ENCODE data around the gene MACROD2.

Gene MACROD2

DNA sequence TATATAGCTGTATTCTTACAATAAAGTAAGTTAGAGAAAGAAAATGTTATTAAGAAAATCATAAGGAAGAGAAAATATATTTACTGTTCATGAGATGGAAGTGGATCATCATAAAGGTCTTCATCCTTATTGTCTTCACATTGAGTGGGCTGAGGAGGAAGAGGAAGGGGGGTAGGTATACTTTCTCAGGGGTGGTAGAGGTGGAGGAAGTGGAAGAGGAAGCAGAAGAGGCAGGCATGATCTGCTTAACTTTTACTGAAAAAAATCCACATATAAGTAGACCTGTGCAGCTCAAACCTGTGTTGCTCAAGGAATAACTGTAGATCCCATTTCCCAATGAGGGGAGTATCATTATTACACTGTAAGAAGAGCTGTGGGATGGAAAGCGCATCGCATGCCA is 1863.7 kb downstream of the MACROD2 start:
- DNase-seq, result no peak

DNA sequence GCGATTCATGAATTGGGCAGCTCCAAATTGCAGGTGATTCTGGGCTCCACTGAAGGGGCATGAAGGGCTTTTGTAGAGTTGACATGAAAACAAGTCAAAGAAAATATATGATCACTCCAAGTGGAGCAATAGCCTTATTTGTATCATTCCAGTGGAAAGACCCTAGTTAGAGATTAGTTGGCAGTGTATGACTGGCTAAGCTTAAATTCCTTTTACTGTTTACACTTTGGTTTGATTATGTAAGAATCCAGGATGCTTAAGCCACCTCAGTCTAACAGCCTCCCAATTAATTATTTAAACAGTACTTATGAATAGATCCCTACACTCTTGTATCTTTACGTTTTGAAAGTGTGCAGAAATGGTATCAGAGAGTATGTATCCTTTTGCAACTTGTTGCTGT is 1865.5 kb downstream of the MACROD2 start:
- DNase-seq, result no peak

DNA sequence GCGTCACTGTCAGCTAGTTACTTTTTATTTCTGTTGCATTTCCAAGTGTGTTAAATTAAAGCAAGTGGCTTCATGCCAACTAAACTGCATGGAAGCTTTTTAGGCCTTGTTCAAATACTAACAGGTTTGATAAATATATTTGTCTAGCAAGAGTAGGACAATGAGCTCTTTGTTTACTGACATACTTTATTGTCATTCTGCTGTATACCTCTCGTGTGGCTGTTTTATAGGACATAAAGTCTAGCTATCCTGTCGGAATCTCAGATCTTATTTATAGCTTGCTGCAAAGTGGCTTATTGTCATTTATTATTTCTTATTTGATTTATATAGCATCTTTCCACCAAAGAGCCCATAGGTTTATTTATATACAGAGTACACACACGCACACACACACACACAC is 1866.9 kb downstream of the MACROD2 start:
- no peak for DNase-seq

DNA sequence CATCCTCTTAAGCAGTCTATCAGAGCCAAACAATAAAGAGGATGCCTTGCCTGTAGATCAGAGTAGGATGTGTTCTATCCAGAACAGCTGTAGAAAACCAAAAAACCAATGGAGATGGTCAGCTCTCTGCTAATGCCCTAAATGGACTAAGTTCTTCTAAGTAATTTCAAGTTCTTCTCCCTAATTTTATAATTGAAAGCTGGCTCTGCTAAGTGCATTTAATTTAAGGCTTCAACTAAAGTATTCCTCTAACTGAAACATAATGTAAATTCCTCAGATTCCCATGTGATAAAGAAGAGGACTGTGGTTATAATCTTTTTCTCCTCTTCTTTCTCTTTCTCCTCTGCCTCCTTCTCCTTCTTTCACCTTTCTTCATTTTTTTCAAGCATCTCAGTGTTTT is 1868.4 kb downstream of the MACROD2 start:
- DNase-seq, result no peak

DNA sequence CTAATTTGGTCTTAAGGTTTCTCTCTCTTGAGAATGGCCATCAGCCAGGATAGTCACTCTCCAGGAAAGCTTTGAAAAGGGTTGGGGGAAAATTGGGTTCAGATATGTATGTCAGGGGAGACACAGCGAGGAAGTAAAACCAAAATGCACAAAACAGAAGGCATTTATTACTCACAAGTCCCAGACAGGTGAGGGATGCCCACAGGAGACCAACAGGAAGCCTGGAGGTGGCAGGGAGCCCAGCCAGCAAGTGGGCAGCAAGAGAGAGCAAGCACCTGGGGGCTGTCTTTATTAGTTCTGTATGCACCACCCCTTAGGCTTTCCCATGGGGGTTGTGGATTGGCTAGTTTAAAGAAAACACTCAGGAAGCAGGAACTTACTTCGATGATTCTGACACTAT is 1870.2 kb downstream of the MACROD2 start:
- no peak for DNase-seq

DNA sequence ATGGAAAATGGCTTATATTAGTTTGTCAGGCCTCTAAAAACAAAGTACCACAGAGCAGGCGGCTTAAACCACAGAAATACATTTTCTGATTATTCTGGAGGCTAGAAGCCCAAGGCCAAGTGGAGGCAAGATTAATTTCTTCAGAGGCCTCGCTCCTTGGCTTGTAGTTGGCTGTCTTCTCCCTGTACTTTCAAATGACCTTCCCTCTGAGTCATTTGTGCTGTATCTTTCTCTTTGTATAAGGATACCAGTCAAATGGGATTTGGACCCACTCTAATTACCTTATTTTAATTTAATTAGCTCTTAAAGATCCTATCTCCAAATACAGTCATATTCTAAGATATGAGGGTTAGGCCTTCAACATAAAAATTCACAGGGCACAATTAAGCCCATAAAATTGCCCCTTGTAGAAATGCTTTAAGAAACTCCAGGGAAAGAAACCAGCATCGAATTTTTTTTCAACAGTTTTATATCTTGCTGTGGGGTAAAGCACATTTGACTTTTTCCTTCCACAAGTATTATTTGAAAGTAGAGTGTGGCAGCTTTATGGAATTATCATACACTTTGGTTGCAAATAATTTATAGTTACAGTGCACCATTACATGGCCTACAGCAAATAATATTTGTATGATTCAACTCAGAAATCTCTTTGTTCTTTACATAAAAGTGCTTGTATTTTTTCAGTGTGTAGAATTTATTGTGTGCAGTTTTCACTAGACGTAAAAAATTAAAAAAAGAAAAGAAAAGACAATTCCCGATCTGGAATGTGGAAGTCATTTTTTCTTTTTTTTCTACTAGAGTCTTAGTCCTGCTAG is 1871.8 kb downstream of the MACROD2 start:
- DNase-seq, result no peak

DNA sequence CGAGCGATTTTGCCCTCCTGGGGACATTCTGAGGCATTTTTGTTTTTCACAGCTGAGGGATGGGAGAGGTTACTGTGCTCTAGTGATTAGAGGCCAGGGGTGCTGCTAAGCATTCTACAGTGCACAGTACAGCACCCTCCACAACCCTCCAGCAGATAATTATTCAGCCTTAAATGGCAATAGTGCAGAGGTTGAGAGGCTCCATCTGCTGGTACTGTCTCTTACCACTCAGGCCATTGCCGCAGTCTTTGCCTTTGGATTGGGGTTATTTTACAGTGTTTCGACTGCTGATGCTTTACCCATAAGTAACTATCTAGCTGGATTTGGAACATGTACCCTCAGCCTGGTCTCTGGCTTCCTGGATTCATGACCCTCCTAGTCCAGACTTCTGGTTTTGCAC is 1872.6 kb downstream of the MACROD2 start:
- DNase-seq, result no peak

DNA sequence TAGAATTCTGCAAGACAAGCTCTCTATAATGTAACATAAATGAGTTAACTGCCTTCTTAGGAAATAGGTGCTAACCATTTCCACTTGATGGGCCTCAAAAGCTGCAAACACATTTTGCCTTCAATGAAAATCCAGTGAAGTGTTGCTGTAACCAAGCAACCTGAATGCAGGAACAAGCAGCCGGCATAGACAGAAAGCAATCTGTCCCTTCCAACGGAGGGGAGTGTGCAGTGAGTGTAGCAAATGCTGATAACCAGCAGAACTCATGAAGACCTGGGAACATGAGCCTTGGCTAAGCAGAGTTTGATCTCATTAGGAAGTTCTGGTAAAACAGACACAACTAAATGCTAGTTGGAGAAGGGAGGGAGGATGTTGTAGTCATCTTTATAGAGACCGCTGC is 1880.1 kb downstream of the MACROD2 start:
- peak in 1 of 2 experiments; percentile 53 for DNase-seq

DNA sequence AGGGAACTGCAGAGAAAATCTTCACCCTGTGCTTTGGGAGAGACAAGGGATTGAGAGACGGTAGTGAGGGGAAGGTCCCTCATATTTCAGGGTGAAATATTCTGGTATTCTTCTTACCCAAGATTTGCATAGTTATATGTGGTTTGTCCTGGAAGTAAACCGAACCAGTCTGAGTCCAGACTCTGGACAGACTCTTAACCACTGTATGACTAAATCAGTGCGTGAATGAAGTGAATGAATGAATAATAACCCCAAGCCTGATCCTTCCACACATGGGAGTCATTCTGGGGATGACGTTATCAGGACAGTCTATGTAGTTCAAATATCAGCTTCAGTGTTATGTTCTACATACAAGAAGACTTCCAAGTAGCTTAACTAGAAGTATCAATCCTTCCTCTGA is 1887.2 kb downstream of the MACROD2 start:
- no peak for DNase-seq

DNA sequence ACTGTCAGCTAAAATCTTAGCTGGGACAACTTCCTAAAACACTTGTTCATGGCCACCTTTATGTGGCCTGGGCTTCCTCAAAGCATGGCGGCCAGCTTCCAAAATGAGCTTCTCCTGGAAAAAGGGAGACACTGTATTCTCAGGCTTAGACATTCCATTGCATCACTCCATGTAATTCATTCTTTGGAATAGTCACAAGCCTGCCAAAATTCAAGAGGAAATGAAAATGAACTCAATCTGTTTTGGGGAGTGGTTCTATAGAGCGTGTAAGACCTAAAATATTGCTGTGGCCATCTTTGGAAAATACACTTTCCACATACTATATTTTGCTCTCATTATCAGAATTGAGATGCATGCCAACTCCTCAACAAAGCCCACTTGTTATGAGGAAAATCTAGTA is 1890.9 kb downstream of the MACROD2 start:
- DNase-seq, result no peak

DNA sequence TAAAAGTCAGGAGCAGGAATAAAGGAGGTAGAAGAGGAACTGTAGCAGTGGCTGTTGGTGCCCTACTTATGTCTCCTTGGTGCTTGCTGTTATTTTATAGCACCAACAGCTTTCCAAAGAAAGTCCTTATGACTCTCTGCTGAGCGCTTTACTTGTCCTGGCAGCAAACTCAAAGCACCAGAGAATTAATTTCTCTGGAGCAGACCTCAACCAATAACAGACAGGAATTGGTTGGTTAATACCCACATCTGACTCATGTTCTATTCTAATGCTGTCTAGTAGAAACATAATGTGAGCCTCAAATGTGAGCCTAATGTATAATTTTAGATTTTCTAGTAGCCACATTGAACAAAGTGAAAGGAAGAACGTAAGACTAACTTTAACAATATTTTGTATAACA is 1892.1 kb downstream of the MACROD2 start:
- no peak for DNase-seq

DNA sequence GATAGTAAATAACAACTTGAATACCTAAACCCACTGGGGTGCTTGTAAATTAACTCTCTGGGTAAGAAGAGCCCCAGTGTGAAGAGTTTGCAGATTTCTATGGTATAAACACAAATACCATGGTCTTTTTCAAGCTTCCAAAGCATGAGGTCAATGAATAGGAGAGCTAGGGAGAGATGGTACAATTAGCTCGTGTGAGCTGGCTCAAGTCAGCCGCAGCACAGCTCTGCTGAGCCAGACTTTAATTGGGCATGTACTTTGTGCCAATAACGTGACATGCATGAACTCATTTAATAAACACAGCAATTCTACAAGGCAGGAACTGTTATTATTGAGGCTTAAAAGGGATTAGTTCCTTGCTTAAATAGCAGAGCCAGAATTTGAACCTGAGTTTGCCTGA is 1893.7 kb downstream of the MACROD2 start:
- peak; percentile 78 to 87 for DNase-seq

DNA sequence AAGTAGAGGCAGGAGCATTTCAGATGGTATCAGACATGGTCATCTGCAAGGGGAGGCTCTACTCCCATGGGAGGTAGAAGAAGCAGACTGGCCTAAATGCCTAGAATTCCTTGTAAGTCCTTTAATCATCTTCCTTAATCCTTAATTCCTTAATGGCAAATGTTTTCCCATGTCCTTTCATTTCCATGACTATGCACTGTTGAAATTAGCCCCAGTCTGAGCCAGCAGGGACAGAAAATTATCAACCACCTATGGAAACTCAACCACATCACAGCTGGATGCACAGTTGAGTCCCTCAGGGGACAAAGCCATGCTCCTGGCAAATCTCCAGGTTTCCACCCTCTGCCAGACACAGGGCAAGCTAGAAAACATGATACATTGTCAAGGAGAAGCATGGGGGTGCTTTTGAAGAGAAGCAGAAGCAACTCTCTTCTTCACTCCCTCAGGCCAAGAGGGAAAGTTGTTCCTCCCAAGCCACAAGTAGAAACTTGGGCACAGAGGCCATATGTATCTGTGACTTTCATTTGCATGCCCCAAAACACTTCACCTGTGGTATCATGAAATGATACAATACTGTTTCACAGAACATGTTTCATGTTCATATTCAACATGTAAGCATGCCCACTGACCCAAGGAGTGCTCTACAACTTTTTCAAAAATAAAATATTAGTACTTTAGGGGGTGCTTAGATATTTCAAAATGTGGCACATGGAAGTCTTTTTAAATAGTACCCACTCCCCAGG is 1894.4 kb downstream of the MACROD2 start:
- DNase-seq, result peak; percentile 67 to 79

DNA sequence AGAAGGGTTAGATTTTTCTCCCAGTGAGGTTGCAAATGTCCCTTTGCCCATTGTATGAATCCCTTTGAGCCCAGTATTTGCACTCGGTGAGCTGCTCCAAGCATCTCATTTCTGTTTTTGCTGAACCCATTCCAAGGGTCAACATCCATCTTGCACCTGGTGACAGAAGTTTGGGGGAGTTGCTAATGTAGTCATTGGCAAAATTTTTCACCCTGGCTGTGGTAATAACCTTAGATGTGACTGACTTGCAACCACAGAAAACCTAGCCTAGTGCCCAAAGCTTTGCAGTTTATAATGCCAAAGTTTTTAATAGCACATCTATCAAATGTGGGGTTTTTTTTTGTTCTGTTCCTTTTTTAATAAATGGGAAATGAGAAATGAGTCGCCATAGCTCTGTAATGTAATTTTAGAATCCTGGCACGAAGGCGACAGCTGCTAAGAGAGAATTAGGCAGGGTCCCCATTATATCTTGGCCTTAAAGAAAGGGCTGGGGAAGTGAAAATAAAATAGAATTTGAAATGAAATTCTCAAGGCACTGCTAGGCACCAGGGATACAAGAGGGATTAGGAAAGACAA is 1895.2 kb downstream of the MACROD2 start:
- peak; percentile 42 to 52 for DNase-seq

DNA sequence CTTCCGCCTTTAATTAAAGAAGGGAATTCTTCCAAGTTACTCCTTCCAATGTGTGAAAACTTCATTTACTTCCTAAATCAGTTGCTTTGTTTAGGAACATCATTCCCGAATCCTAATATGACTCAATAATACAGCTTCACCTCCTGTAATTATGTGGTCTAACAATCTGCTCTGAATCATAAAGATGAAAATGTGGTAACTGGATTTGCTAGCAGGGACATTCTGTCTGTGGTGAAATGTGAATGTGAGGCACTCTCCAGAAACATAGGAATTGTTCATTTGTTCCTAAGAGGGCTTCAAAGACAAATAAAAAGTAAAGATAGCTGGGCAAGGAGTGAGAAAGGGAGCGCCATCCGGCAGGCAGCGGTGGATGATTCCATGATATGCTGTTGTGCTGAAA is 1899.8 kb downstream of the MACROD2 start:
- DNase-seq, result no peak

DNA sequence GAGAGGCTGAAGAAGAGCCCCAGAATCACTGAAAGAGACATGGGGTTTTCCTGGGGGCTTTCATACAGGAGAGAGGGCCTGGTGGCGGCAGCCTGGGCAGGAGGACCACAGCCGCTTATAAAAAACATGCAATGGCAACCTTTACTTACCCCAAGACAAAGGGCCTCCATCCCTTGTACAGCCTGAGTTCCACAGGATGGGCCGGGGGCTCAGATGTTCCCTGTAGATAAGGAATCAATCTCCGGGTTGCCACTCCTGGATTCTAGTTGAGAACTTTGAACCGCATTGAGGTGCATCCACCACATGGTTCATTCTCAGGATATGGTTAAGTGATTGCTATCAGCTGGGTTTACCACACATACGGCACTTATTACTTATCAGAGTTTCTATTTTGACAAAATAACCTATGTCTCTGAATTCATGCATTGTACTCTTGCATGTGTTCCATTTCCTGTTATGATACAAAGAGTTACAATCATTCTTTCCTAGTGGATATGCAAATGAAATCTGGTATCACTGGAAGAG is 1900.3 kb downstream of the MACROD2 start:
- no peak for DNase-seq

DNA sequence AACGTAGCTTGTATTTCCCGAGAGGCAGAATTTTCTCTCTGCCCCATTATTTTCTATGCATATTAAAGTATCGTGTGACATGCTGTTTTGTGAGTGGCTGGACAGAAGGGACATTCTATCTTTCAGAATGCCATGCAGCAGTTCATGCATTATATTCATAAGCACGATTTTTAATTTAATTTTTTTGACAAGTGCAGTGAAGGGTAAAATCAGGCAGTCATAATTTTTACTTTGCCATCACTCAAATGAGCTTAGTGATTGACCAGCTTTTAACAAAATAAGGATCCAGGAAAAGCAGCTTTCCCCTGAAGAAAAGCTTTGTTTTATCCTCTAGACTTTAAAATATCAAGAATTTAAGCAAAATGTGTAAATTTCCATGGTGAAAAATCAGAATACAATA is 1904.7 kb downstream of the MACROD2 start:
- DNase-seq, result no peak

DNA sequence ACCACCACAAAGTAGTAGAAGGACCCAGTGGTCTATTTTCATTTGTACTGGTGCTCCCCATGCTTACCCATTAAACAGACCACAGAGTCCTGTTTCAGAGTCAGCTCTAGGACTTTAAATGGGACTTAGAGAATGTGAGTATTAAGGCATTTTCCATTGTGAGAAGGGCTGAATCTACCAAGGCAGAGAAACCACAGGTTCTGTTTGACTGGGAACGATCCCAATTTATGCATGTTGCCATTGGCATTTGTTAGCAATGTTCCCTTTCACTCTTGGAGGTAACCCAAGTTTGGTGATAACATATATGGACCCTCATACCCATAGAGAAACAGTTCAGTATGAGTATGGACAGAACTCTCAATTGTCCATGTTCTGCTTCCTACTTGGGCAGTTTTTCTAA is 1905.1 kb downstream of the MACROD2 start:
- peak in 1 of 2 experiments; percentile 19 for DNase-seq

DNA sequence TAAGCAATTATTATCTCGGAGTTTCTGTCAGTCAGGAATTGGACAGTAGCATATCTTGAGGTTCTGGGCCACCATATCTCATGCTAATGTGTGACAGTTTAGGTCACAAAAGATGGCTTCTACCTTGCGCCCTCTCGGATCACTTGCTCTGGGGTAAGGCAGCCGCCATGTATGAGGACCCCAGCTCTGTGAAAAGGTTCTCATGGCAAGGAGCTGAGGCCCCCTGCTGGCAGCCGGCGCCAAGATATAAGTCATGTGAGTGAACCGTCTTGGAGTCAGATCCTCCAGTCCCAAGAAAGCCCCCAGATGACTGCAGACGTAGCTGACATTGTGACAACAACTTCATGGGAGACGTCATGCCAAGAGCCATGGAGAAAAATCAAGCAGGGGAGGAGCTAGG is 1907.2 kb downstream of the MACROD2 start:
- no peak for DNase-seq

DNA sequence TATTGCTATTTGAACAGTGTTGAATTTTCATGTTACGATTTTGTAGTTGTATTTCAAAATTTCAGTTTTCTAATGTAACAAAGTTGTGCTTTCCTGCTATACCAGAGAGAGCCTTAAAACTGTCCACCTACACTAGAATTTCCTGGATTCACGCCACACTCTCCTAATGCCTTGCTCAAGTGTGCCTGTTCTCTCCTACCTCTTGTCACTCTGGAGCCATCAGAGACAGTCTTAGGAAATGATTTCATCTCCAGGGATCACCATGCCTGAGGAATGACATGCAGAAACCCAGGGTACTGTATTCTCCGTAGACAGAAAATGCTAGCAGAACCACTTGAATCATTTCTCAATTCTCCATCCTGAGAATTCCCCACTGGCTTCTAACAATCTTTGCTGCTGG is 1910.3 kb downstream of the MACROD2 start:
- DNase-seq, result no peak

DNA sequence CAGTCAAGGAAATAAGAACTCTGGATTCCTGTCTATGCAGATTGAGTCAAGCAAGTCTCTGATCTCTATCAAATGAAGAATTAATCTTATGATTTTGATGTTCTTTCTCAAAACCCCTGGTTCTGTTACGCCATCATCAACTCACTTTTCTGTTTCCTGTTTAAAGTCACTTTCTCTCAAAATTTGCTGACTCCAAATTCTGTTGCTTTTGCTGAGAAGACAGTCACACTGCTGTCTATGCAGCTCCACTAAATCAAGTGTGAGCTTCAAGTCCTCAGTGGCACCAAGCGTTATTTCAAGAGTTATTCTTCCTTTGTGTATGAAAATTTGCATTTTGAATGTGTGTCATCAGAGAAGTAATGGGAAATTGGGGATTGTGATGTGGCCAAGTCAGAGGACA is 1914.7 kb downstream of the MACROD2 start:
- no peak for DNase-seq

DNA sequence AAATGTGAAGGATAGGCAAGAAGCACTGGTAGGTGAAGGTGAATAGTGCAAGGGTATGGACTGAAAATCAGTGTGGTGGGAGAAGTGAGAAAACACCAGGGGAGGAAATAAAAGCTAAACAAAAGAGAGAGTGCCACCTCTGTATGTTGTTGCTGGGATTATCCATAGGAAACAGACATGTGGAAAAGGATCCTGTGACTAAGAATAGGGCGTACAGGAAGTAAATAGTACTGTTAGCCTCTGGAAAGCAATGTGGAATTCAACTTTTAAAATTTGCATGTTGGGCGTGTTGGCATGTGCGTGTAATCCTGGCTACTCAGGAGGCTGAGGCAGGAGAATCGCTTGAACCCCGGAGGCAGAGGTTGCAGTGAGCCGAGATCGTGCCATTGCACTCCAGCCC is 1916.3 kb downstream of the MACROD2 start:
- DNase-seq, result no peak

DNA sequence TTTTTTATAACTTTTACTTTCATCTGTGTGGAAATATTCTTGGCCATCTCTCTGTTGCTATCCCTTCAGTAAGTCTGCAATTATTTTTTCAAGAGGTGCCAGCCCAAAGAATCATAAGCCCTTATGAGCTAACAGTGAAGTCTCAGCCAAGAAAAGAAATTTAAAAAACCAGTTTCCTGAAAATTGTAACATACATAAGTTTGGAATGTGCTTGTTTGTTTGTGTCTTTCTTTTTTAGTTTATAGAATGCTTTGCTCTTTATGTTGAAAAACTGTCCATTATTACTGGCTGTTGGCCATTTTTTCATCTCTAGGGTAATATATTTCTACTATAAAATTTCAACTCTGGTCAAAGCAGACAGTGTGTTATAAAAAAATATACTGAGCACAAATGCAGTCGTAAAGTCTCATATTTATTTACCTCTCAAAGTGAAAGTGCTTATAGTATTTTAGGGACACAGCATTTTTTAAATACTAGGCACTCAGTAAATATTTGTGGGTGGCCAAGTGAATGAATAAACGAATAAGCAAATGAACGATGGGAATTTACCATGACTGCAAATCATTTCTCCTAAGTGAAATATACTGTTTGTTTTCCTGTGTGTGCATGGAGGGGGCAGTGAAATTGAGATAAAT is 1918.2 kb downstream of the MACROD2 start:
- DNase-seq, result no peak
